ENCODE measurements around the gene LINS1.

DNA sequence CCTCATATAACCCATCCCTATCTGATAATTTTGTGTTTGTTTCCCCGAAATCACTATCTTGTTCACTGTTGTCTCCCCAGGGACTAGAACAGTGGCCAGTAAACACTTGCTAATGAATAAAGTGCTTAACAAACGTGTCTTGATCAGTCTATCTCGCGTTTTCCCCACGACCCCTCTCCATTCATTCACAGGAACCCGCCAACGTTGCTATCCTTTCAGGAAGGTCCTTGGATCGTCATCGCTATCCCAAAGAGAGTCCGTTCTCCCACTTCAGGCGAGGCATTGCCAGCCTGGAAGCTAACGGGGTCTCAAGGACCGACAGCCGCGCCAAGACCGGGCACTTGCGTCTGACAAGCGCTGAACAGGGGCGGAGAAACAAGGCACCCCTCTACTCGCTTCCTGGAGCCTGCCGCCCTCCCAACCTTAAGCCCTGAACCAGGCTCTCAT is 344 bp downstream of the LINS1 start:
- TF ChIP-seq, protein P1, sequence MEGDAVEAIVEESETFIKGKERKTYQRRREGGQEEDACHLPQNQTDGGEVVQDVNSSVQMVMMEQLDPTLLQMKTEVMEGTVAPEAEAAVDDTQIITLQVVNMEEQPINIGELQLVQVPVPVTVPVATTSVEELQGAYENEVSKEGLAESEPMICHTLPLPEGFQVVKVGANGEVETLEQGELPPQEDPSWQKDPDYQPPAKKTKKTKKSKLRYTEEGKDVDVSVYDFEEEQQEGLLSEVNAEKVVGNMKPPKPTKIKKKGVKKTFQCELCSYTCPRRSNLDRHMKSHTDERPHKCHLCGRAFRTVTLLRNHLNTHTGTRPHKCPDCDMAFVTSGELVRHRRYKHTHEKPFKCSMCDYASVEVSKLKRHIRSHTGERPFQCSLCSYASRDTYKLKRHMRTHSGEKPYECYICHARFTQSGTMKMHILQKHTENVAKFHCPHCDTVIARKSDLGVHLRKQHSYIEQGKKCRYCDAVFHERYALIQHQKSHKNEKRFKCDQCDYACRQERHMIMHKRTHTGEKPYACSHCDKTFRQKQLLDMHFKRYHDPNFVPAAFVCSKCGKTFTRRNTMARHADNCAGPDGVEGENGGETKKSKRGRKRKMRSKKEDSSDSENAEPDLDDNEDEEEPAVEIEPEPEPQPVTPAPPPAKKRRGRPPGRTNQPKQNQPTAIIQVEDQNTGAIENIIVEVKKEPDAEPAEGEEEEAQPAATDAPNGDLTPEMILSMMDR (IDR thresholded peaks at IDR 0.05): no peak
- TF ChIP-seq POLR2A (IDR thresholded peaks at IDR 0.05) (no peak), POLR2AphosphoS5 (IDR thresholded peaks at IDR 0.05; ENCODE audit: insufficient read depth in 1 of 2, low read depth in 1 of 2) (no peak)
